Transverse colon (tissue), 4 donors: ENCODE data around the gene PI4K2A. TPM values are rescaled to one million over a fixed set of nuclear protein-coding genes. Genes with fewer than 3 reads are reported as not detected.

Source experiments
- DNase-seq: peaks from one replicate; pipeline ENCODE4 v3.0.0-alpha.2; 2019
- H3K27ac ChIP-seq, 4 donors: fragments of 200-600 bp; sonication (generic); 2 replicates each; pipeline ENCODE4 v1.5.1; 2016 to 2018; ENCODE audit warnings: inconsistent platforms in 4 of 4
- H3K27me3 ChIP-seq: fragments of 200-600 bp; sonication (generic); 2 replicates; pipeline ENCODE4 v1.5.1; 2017; ENCODE audit warnings: inconsistent platforms
- H3K36me3 ChIP-seq, 4 donors: fragments of 200-600 bp; sonication (generic); 2 replicates each; pipeline ENCODE4 v1.5.1; 2017 to 2019; ENCODE audit warnings: inconsistent platforms in 4 of 4
- H3K4me1 ChIP-seq, 4 donors: fragments of 200-600 bp; sonication (generic); 2 replicates each; pipeline ENCODE4 v1.5.1; 2017 to 2020; ENCODE audit warnings: inconsistent platforms in 4 of 4
- H3K4me3 ChIP-seq, 4 donors: fragments of 200-600 bp; sonication (generic); 1 replicate in 1 of 4; 2 replicates in 3 of 4; pipeline versions ENCODE4 v1.5.1 to v1.6.1; 2017 to 2019; ENCODE audit warnings: inconsistent platforms in 4 of 4
- H3K9me3 ChIP-seq, 2 donors: fragments of 200-600 bp; sonication (generic); 2 replicates each; pipeline ENCODE4 v1.5.1; 2017 to 2019; ENCODE audit warnings: inconsistent platforms in 2 of 2
- EP300 ChIP-seq: sonication (generic); formaldehyde crosslinking; IDR thresholded peaks from one replicate; pipeline ENCODE4 v1.6.1; 2017; ENCODE audit warnings: antibody characterized with exemption, low read depth
- POLR2A ChIP-seq: fragments of 450-650 bp; IDR thresholded peaks from one replicate; pipeline ENCODE4 v1.6.1; 2016; ENCODE audit warnings: antibody characterized with exemption, mild to moderate bottlenecking, moderate library complexity
- POLR2AphosphoS5 ChIP-seq, 3 donors: sonication (generic); formaldehyde crosslinking; IDR thresholded peaks; one replicate each; pipeline ENCODE4 v1.6.1; 2016; ENCODE audit warnings: antibody characterized with exemption in 3 of 3
- WGBS, 2 donors: methylation state at CpG; one replicate each; pipeline ENCODE4 v1.1.5; 2018; ENCODE audit warnings: low coverage in 1 of 2; 5-methylcytosine and 5-hydroxymethylcytosine counted together
- in situ Hi-C, 4 donors: fragments of 200-750 bp; cut with MboI; loops; one replicate each; pipeline versions ENCODE4 v1.15.0 to v1.15.1; 2017; ENCODE audit warnings: low sequenced_read_pairs in 3 of 4, low pct_ligation_motif_present in 1 of 4, low pct_unique_long_range_greater_than_20kb in 1 of 4
- intact Hi-C: fragments of 100-400 bp; cut with DNase I; formaldehyde crosslinking; loops from one replicate; pipeline ENCODE4 v1.15.1; 2023; ENCODE audit warnings: low total_unique reads
- total RNA-seq, 4 donors: library from RNA; depleted of rRNA; stranded (reverse); fragments of >200 nt; gene quantifications; one replicate each; pipeline ENCODE4 v1.1.0, GENCODE V29; 2016
- TF ChIP-seq, protein P1 (sequence below), 5 experiments: fragments of 200-600 bp in 3 of 5; fragments of 450-650 bp in 2 of 5; sonication (generic) in 3 of 5; IDR thresholded peaks; 1 replicate in 2 of 5; 2 replicates in 3 of 5; pipeline ENCODE4 v1.5.1; 2016 to 2017; ENCODE audit warnings: antibody characterized with exemption in 5 of 5, inconsistent platforms in 3 of 5, mild to moderate bottlenecking in 2 of 5, moderate library complexity in 1 of 5

The PI4K2A gene
- total RNA-seq, 4 donors from 2014 or later = 7.6 to 19.1 (median 11.3) TPM

GRCh38 chr10:97724341-97724941 lies 84.0 kb downstream of the PI4K2A start:
- in situ Hi-C loops (no loop called here), intact Hi-C loops (no loop called here)
- no peak overlapping the region for H3K4me3 ChIP-seq
- TF ChIP-seq EP300 (no peak), POLR2A (no peak), POLR2AphosphoS5 (IDR thresholded peaks at IDR 0.05) (no peak)
- TF ChIP-seq, protein P1, sequence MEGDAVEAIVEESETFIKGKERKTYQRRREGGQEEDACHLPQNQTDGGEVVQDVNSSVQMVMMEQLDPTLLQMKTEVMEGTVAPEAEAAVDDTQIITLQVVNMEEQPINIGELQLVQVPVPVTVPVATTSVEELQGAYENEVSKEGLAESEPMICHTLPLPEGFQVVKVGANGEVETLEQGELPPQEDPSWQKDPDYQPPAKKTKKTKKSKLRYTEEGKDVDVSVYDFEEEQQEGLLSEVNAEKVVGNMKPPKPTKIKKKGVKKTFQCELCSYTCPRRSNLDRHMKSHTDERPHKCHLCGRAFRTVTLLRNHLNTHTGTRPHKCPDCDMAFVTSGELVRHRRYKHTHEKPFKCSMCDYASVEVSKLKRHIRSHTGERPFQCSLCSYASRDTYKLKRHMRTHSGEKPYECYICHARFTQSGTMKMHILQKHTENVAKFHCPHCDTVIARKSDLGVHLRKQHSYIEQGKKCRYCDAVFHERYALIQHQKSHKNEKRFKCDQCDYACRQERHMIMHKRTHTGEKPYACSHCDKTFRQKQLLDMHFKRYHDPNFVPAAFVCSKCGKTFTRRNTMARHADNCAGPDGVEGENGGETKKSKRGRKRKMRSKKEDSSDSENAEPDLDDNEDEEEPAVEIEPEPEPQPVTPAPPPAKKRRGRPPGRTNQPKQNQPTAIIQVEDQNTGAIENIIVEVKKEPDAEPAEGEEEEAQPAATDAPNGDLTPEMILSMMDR (IDR thresholded peaks at IDR 0.05) = no peak
- peak; percentile 54 for DNase-seq
- 38 to 45% methylated on average over 3 to 5 of the region's 5 CpGs for WGBS, 2 donors
- H3K9me3 ChIP-seq = no peaks in the 10 kb centered on the region
- H3K36me3 ChIP-seq = no peaks in the 10 kb centered on the region
- H3K27ac ChIP-seq = peak overlapping the region; percentile 61 to 78 (median 70)
- H3K27me3 ChIP-seq = no peaks in the 10 kb centered on the region
- H3K4me1 ChIP-seq = peaks cover 16 to 72% (median 44%) of the 10 kb centered on the region in 4 donors

Other genes with a start within 250 kb of the PI4K2A start
- 10 to 100 TPM in 3 of 4 donors, 1 to 10 TPM in 1; 5.7 to 14.0 (median 11.5) TPM for gene RRP12, start 239.3 kb upstream of the PI4K2A start, total RNA-seq
- 100 to 1,000 TPM in 3 of 4 donors, 10 to 100 TPM in 1; 94.5 to 216 (median 124) TPM for gene PGAM1, start 214.5 kb upstream of the PI4K2A start, total RNA-seq
- 100 to 1,000 TPM in 1 of 4 donors, 10 to 100 TPM in 2, 1 to 10 TPM in 1; 2.6 to 315 (median 26.1) TPM for gene EXOSC1, start 194.7 kb upstream of the PI4K2A start, total RNA-seq
- 10 to 100 TPM; 10.8 to 36.2 (median 32.7) TPM for gene ZDHHC16, start 194.5 kb upstream of the PI4K2A start, total RNA-seq
- gene MMS19, start 142.2 kb upstream of the PI4K2A start, total RNA-seq = 100 to 1,000 TPM in 3 of 4 donors, 10 to 100 TPM in 1; 62.8 to 116 (median 106) TPM
- gene UBTD1, start 141.7 kb upstream of the PI4K2A start, total RNA-seq = 1 to 10 TPM in 3 of 4 donors, under 1 TPM in 1; 0.40 to 4.1 (median 3.2) TPM
- gene ANKRD2, start 67.9 kb upstream of the PI4K2A start, total RNA-seq = not detected
- gene HOGA1, start 56.3 kb upstream of the PI4K2A start, total RNA-seq = not detected
- gene C10orf62, start 51.0 kb upstream of the PI4K2A start, total RNA-seq = not detected
- 1 to 10 TPM in 1 of 4 donors, under 1 TPM in 2, not detected in 1; 0.95 to 1.8 (median 0.96) TPM for gene MORN4, start 7.2 kb upstream of the PI4K2A start, total RNA-seq
- gene AVPI1, start 46.6 kb downstream of the PI4K2A start, total RNA-seq = 10 to 100 TPM; 24.3 to 79.3 (median 47.9) TPM
- gene MARVELD1, start 73.1 kb downstream of the PI4K2A start, total RNA-seq = 10 to 100 TPM in 2 of 4 donors, 1 to 10 TPM in 2; 5.6 to 24.6 (median 13.6) TPM
- gene ZFYVE27, start 96.5 kb downstream of the PI4K2A start, total RNA-seq = 100 to 1,000 TPM in 1 of 4 donors, 10 to 100 TPM in 3; 46.4 to 102 (median 63.9) TPM
- gene SFRP5, start 131.3 kb downstream of the PI4K2A start, total RNA-seq = 10 to 100 TPM in 1 of 4 donors, 1 to 10 TPM in 3; 3.8 to 10.1 (median 5.8) TPM
- under 1 TPM in 2 of 4 donors, not detected in 2; 0.14 to 0.16 TPM for gene GOLGA7B, start 209.2 kb downstream of the PI4K2A start, total RNA-seq